Progenitor cell of endocrine pancreas (in vitro differentiated cells): ENCODE data around the gene SLC2A13. TPM values are rescaled to one million over a fixed set of nuclear protein-coding genes. Genes with fewer than 3 reads are reported as not detected.
A peak's percentile ranks its signal among the peaks of the same experiment; 100 is the strongest.

Experiments
- DNase-seq: peaks from one replicate; pipeline ENCODE4 v3.0.0; 2021; ENCODE audit warnings: low spot score; ENCODE audit not compliant: unreplicated experiment
- H3K27ac Mint-ChIP-seq: 2 replicates; pipeline ENCODE4 v1.8.0; 2021; ENCODE audit warnings: mild to moderate bottlenecking, moderate library complexity, mixed read lengths
- H3K27me3 Mint-ChIP-seq: 2 replicates; pipeline ENCODE4 v1.8.0; 2021; ENCODE audit warnings: mixed read lengths
- H3K36me3 Mint-ChIP-seq: 2 replicates; pipeline ENCODE4 v1.8.0; 2022; ENCODE audit warnings: mixed read lengths; ENCODE audit not compliant: insufficient read depth
- H3K4me1 Mint-ChIP-seq: 2 replicates; pipeline ENCODE4 v1.8.0; 2021; ENCODE audit warnings: low read depth, mixed read lengths
- H3K4me3 Mint-ChIP-seq: 2 replicates; pipeline ENCODE4 v1.8.0; 2021; ENCODE audit warnings: low read depth, mild to moderate bottlenecking, moderate library complexity, mixed read lengths
- H3K9me3 Mint-ChIP-seq: 2 replicates; pipeline ENCODE4 v1.8.0; 2021; ENCODE audit warnings: low read depth, mixed read lengths
- CTCF ChIP-seq: fragments of 200-600 bp; sonication (generic); IDR thresholded peaks from one replicate; pipeline ENCODE4 v1.5.0; 2021; ENCODE audit warnings: antibody characterized with exemption, mild to moderate bottlenecking; ENCODE audit not compliant: unreplicated experiment
- total RNA-seq: library from RNA; stranded (reverse); gene quantifications from 2 replicates; pipeline ENCODE4 v1.2.1, GENCODE V29; 2021

SLC2A13 gene
- total RNA-seq, 1 donor from 2014 or later: 7.4 TPM

GRCh38 chr12:40000884-40001283 lies 105.0 kb downstream of the SLC2A13 start:
- peaks cover 9% of the 10 kb centered on the region for H3K4me1 Mint-ChIP-seq
- peaks cover 31% of the 10 kb centered on the region for H3K9me3 Mint-ChIP-seq
- peaks cover 35% of the 10 kb centered on the region for H3K36me3 Mint-ChIP-seq
- no peak for TF ChIP-seq CTCF
- H3K27ac Mint-ChIP-seq: no peak overlapping the region
- H3K27me3 Mint-ChIP-seq: no peaks in the 10 kb centered on the region
- DNase-seq: no peak
- H3K4me3 Mint-ChIP-seq: no peak overlapping the region

GRCh38 chr12:39993268-39993667 lies 112.6 kb downstream of the SLC2A13 start:
- Mint-ChIP-seq H3K4me1 (no peaks in the 10 kb centered on the region), H3K36me3 (peaks cover 13% of the 10 kb centered on the region), H3K9me3 (peaks cover 17% of the 10 kb centered on the region), H3K4me3 (no peak overlapping the region), H3K27me3 (no peaks in the 10 kb centered on the region), H3K27ac (no peak overlapping the region)
- DNase-seq: no peak
- TF ChIP-seq CTCF: no peak

- Mint-ChIP-seq H3K9me3 (no peaks in the 10 kb centered on the region), H3K36me3 (no peaks in the 10 kb centered on the region), H3K4me3 (no peak overlapping the region), H3K27me3 (no peaks in the 10 kb centered on the region), H3K27ac (no peak overlapping the region), H3K4me1 (no peaks in the 10 kb centered on the region)
- peak; percentile 33 for DNase-seq
- TF ChIP-seq CTCF: peak; percentile 87
These were observed 115.5 kb downstream of the SLC2A13 start for GRCh38 chr12:39990122-39991101.

- Mint-ChIP-seq H3K4me3 (no peak overlapping the region), H3K9me3 (no peaks in the 10 kb centered on the region), H3K27ac (no peak overlapping the region), H3K27me3 (no peaks in the 10 kb centered on the region), H3K4me1 (no peaks in the 10 kb centered on the region), H3K36me3 (no peaks in the 10 kb centered on the region)
- no peak for DNase-seq
- no peak for TF ChIP-seq CTCF
These were observed 116.4 kb downstream of the SLC2A13 start for GRCh38 chr12:39989501-39989900.

DNA sequence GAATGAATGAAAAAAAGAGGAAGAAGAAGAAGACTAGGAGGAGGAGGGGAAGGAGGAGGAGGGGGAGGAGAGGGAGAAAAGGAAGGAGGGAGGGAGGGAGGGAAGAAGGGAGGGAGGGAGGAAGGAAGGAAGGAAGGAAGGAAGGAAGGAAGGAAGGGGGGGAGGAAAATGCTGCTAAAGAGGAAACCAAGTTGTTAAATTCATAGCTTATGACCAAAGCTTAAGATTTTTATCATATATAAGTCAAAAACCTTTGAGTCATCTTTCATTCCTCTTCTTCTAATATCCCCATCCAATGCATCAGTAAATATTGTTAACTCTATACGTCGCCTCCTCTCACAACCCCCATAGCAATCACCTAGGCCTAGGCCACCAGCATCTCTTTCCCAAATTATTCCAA lies 117.3 kb downstream of the SLC2A13 start:
- TF ChIP-seq CTCF: no peak
- H3K36me3 Mint-ChIP-seq: no peaks in the 10 kb centered on the region
- no peaks in the 10 kb centered on the region for H3K4me1 Mint-ChIP-seq
- no peaks in the 10 kb centered on the region for H3K27me3 Mint-ChIP-seq
- no peak overlapping the region for H3K27ac Mint-ChIP-seq
- H3K9me3 Mint-ChIP-seq: no peaks in the 10 kb centered on the region
- DNase-seq: no peak
- H3K4me3 Mint-ChIP-seq: no peak overlapping the region
